ES-I3 (cell line): ENCODE results near the gene EME2.

Experiments
- H3K36me3 ChIP-seq: 2 replicates; pipeline ENCODE4 v1.6.1; 2013; ENCODE audit warnings: mild to moderate bottlenecking, low read length, control low read depth, moderate library complexity; ENCODE audit not compliant: insufficient read depth
- H3K4me1 ChIP-seq: 2 replicates; pipeline ENCODE4 v1.6.1; 2013; ENCODE audit warnings: mild to moderate bottlenecking, control low read depth, low read length; ENCODE audit not compliant: insufficient read depth
- H3K9ac ChIP-seq: 2 replicates; pipeline ENCODE4 v1.6.1; 2013; ENCODE audit warnings: low read depth, mild to moderate bottlenecking, low read length, moderate library complexity
- H3K9me3 ChIP-seq: 2 replicates; pipeline ENCODE4 v1.6.1; 2013; ENCODE audit warnings: mild to moderate bottlenecking, low read length, moderate library complexity; ENCODE audit not compliant: control insufficient read depth, insufficient read depth

The EME2 gene

GRCh38 chr16:1740234-1740633 lies 32.4 kb upstream of the EME2 start:
- no peaks in the 10 kb centered on the region for H3K36me3 ChIP-seq
- no peaks in the 10 kb centered on the region for H3K9me3 ChIP-seq
- 0 out of 2 replicates have a peak, but pooled peaks cover 3% of the 10 kb centered on the region for H3K4me1 ChIP-seq

GRCh38 chr16:1740781-1741490 lies 31.7 kb upstream of the EME2 start:
- Histone ChIP-seq H3K4me1 (0 out of 2 replicates have a peak, but pooled peaks cover 5% of the 10 kb centered on the region), H3K9ac (no peak overlapping the region), H3K36me3 (no peaks in the 10 kb centered on the region), H3K9me3 (no peaks in the 10 kb centered on the region)

More at GRCh38 chr16:1740234-1740633, 32.4 kb upstream of the EME2 start:
- H3K9ac ChIP-seq = no peak overlapping the region

- Histone ChIP-seq H3K9me3 (no peaks in the 10 kb centered on the region), H3K36me3 (no peaks in the 10 kb centered on the region), H3K9ac (no peak overlapping the region), H3K4me1 (peaks cover 5% of the 10 kb centered on the region; the same call in 1 of the 2 replicates)
Observed at GRCh38 chr16:1741553-1742165, 31.0 kb upstream of the EME2 start.

- H3K9ac ChIP-seq = no peak overlapping the region
- peaks cover 1% of the 10 kb centered on the region; the same call in 1 of the 2 replicates for H3K36me3 ChIP-seq
- peaks cover 5% of the 10 kb centered on the region; the same call in 1 of the 2 replicates for H3K4me1 ChIP-seq
- no peaks in the 10 kb centered on the region for H3K9me3 ChIP-seq
Observed at GRCh38 chr16:1743376-1744337, 29.0 kb upstream of the EME2 start.

- peaks cover 6% of the 10 kb centered on the region; the same call in 1 of the 2 replicates for H3K36me3 ChIP-seq
- H3K9ac ChIP-seq = no peak overlapping the region
- no peaks in the 10 kb centered on the region for H3K9me3 ChIP-seq
- H3K4me1 ChIP-seq = peaks cover 5% of the 10 kb centered on the region; the same call in 1 of the 2 replicates
Observed at GRCh38 chr16:1744338-1744840, 28.2 kb upstream of the EME2 start.

GRCh38 chr16:1745181-1745899 lies 27.3 kb upstream of the EME2 start:
- no peak overlapping the region for H3K9ac ChIP-seq
- H3K36me3 ChIP-seq = peaks cover 6% of the 10 kb centered on the region; the same call in 1 of the 2 replicates
- peaks cover 5% of the 10 kb centered on the region; the same call in 1 of the 2 replicates for H3K4me1 ChIP-seq
- no peaks in the 10 kb centered on the region for H3K9me3 ChIP-seq

GRCh38 chr16:1745900-1746692 lies 26.5 kb upstream of the EME2 start:
- peaks cover 6% of the 10 kb centered on the region; the same call in 1 of the 2 replicates for H3K36me3 ChIP-seq
- H3K9ac ChIP-seq = no peak overlapping the region

GRCh38 chr16:1746693-1747195 lies 25.9 kb upstream of the EME2 start:
- Histone ChIP-seq H3K4me1 (peaks cover 5% of the 10 kb centered on the region; the same call in 1 of the 2 replicates), H3K9me3 (no peaks in the 10 kb centered on the region), H3K36me3 (peaks cover 6% of the 10 kb centered on the region; the same call in 1 of the 2 replicates), H3K9ac (no peak overlapping the region)

More at GRCh38 chr16:1745900-1746692, 26.5 kb upstream of the EME2 start:
- H3K9me3 ChIP-seq = no peaks in the 10 kb centered on the region
- H3K4me1 ChIP-seq = peaks cover 5% of the 10 kb centered on the region; the same call in 1 of the 2 replicates

- Histone ChIP-seq H3K36me3 (peaks cover 6% of the 10 kb centered on the region; the same call in 1 of the 2 replicates), H3K9me3 (no peaks in the 10 kb centered on the region)
Observed at GRCh38 chr16:1747934-1748333, 24.7 kb upstream of the EME2 start.

GRCh38 chr16:1749152-1750117 lies 23.2 kb upstream of the EME2 start:
- H3K36me3 ChIP-seq = peaks cover 6% of the 10 kb centered on the region; the same call in 1 of the 2 replicates
- peaks cover 5% of the 10 kb centered on the region; the same call in 1 of the 2 replicates for H3K4me1 ChIP-seq
- H3K9me3 ChIP-seq = no peaks in the 10 kb centered on the region
- no peak overlapping the region for H3K9ac ChIP-seq

More at GRCh38 chr16:1747934-1748333, 24.7 kb upstream of the EME2 start:
- Histone ChIP-seq H3K9ac (no peak overlapping the region), H3K4me1 (peaks cover 5% of the 10 kb centered on the region; the same call in 1 of the 2 replicates)

GRCh38 chr16:1751946-1752345 lies 20.7 kb upstream of the EME2 start:
- Histone ChIP-seq H3K9me3 (no peaks in the 10 kb centered on the region), H3K4me1 (no peaks in the 10 kb centered on the region), H3K36me3 (peaks cover 6% of the 10 kb centered on the region; the same call in 1 of the 2 replicates), H3K9ac (no peak overlapping the region)

- Histone ChIP-seq H3K36me3 (peaks cover 6% of the 10 kb centered on the region; the same call in 1 of the 2 replicates), H3K9ac (no peak overlapping the region), H3K9me3 (no peaks in the 10 kb centered on the region), H3K4me1 (no peaks in the 10 kb centered on the region)
Observed at GRCh38 chr16:1752853-1753252, 19.8 kb upstream of the EME2 start.
